CD4-positive, alpha-beta T cell treated with Interleukin-4 for 1 hour (primary cell): ENCODE measurements around the gene TSN.
A peak's percentile ranks its signal among the peaks of the same experiment; 100 is the strongest.

Experiments
- DNase-seq, 2 donors: peaks; one replicate each; pipeline ENCODE4 v3.0.0-alpha.2; 2020 to 2022

TSN gene

GRCh38 chr2:121748202-121748601, 7.2 kb upstream of the TSN start:
- peak in 1 of 2 donors; percentile 15 for DNase-seq

- DNase-seq = no peak
Observed at GRCh38 chr2:121754851-121755236, 607 bp upstream of the TSN start.

GRCh38 chr2:121764681-121765228, 9.3 kb downstream of the TSN start:
- DNase-seq = no peak

- DNase-seq = no peak
Observed at GRCh38 chr2:121766624-121767023, 11.2 kb downstream of the TSN start.

- no peak for DNase-seq
Observed at GRCh38 chr2:121768143-121768755, 12.8 kb downstream of the TSN start.

- DNase-seq = no peak
Observed at GRCh38 chr2:121771976-121772742, 16.7 kb downstream of the TSN start.

- DNase-seq = no peak
Observed at GRCh38 chr2:121774235-121774634, 18.8 kb downstream of the TSN start.

GRCh38 chr2:121776361-121776760, 20.9 kb downstream of the TSN start:
- DNase-seq = no peak

- no peak for DNase-seq
Observed at GRCh38 chr2:121776885-121777698, 21.6 kb downstream of the TSN start.

GRCh38 chr2:121777699-121778058, 22.2 kb downstream of the TSN start:
- no peak for DNase-seq

GRCh38 chr2:121778741-121779487, 23.5 kb downstream of the TSN start:
- DNase-seq = no peak

GRCh38 chr2:121783180-121783579, 27.7 kb downstream of the TSN start:
- no peak for DNase-seq

- no peak for DNase-seq
Observed at GRCh38 chr2:121788685-121789084, 33.2 kb downstream of the TSN start.

- no peak for DNase-seq
Observed at GRCh38 chr2:121790276-121790956, 35.0 kb downstream of the TSN start.

GRCh38 chr2:121791290-121791689, 35.8 kb downstream of the TSN start:
- DNase-seq = no peak

- DNase-seq = no peak
Observed at GRCh38 chr2:121791801-121792221, 36.4 kb downstream of the TSN start.

GRCh38 chr2:121793816-121794215, 38.4 kb downstream of the TSN start:
- no peak for DNase-seq

GRCh38 chr2:121794233-121794632, 38.8 kb downstream of the TSN start:
- no peak for DNase-seq

- no peak for DNase-seq
Observed at GRCh38 chr2:121796239-121796638, 40.8 kb downstream of the TSN start.

- DNase-seq = no peak
Observed at GRCh38 chr2:121798617-121799016, 43.2 kb downstream of the TSN start.

GRCh38 chr2:121801916-121802315, 46.5 kb downstream of the TSN start:
- DNase-seq = no peak

GRCh38 chr2:121803503-121803902, 48.1 kb downstream of the TSN start:
- DNase-seq = no peak
